Natural killer cell treated with Interleukin-12 subunit alpha and Interleukin-12 subunit beta and Interleukin-15 and Interleukin-18, amount 100 ng/mL, for 72 hours (primary cell): ENCODE data around the gene HSD17B4. TPM values are rescaled to one million over a fixed set of nuclear protein-coding genes. Genes with fewer than 3 reads are reported as not detected.
"Not testable (repeated sequence)": the region's sequence is repeated elsewhere in the genome, so short reads cannot be mapped to it uniquely, and the experiment has no call there.

ENCODE experiments used
- ATAC-seq, 2 donors: fragments of 150-1000 bp; cut with Tn5 transposase in 1 of 2; sonication (Bioruptor Pico), chemical (Tn5 transposase) in 1 of 2; 2 replicates each; pipeline ENCODE4 v1.10.0; 2021
- DNase-seq: peaks from one replicate; pipeline ENCODE4 v3.0.0; 2022; ENCODE audit warnings: low spot score
- H3K27ac Mint-ChIP-seq, 2 donors: 1 replicate in 1 of 2; 2 replicates in 1 of 2; pipeline ENCODE4 v1.8.0; 2022; ENCODE audit warnings: mixed read lengths in 2 of 2, mild to moderate bottlenecking in 1 of 2, moderate library complexity in 1 of 2
- H3K27me3 Mint-ChIP-seq, 2 donors: 1 replicate in 1 of 2; 2 replicates in 1 of 2; pipeline ENCODE4 v1.8.0; 2022; ENCODE audit warnings: mixed read lengths in 2 of 2
- H3K36me3 Mint-ChIP-seq: one replicate; pipeline ENCODE4 v1.8.0; 2022; ENCODE audit warnings: mixed read lengths
- H3K4me1 Mint-ChIP-seq, 2 donors: 1 replicate in 1 of 2; 2 replicates in 1 of 2; pipeline ENCODE4 v1.8.0; 2022; ENCODE audit warnings: low read depth in 2 of 2, mixed read lengths in 2 of 2, mild to moderate bottlenecking in 1 of 2
- H3K4me3 Mint-ChIP-seq: one replicate; pipeline ENCODE4 v1.8.0; 2022; ENCODE audit warnings: mixed read lengths
- H3K9me3 Mint-ChIP-seq: 2 replicates; pipeline ENCODE4 v1.8.0; 2022; ENCODE audit warnings: mixed read lengths
- total RNA-seq, 2 donors: library from RNA; stranded (reverse); gene quantifications; one replicate each; pipeline ENCODE4 v1.2.3, GENCODE V29; 2022

HSD17B4 gene
- total RNA-seq, 2 donors from 2014 or later = 100 to 121 TPM

DNA sequence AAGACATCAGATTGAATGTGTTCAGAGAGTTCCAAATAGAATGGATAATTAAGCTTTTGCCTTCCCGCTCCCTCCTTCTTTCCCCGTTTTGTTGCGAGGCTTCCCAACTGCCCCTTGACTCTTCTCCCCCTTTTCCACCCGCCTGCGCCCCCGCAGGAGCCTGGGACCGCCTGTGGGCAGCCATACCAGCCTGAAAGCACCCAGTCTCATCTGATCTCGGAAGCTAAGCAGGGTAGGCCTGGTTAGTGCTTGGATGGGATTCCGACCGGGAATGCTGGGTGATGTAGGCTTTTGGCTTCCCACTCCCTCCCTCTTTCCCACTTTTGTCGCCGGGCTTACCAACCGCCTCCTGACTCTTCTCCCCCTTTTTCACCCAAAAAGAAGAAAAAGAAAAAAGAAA lies 6.8 kb upstream of the HSD17B4 start:
- Mint-ChIP-seq H3K4me3 (no peak overlapping the region), H3K27ac (no peak overlapping the region), H3K4me1 (no peaks in the 10 kb centered on the region), H3K9me3 (no peaks in the 10 kb centered on the region), H3K36me3 (peaks cover 5% of the 10 kb centered on the region), H3K27me3 (peaks cover 20 to 25% of the 10 kb centered on the region in 2 donors)
- DNase-seq (no peak), ATAC-seq (no peak)

DNA sequence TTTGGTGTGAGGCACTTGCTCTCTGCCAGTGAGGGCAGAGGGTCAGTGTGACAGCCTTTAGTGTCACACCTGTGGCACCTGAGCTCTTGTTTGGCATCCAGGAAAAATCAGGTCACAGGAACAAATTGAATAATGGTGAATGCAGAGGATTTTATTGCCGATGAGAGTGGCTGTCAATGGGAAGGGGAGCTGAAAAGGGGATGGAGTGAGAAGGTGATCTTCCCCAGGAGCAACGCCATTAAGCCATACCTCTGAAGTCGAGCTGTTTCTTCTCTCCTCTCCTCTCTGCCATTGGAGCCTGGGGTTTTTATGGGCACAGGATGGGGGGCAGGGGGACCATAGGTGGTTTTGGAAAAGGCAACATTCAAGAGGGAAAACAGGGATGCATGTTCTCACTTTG lies 2.4 kb upstream of the HSD17B4 start:
- no peak for DNase-seq
- no peak overlapping the region for H3K4me3 Mint-ChIP-seq
- H3K9me3 Mint-ChIP-seq = no peaks in the 10 kb centered on the region

DNA sequence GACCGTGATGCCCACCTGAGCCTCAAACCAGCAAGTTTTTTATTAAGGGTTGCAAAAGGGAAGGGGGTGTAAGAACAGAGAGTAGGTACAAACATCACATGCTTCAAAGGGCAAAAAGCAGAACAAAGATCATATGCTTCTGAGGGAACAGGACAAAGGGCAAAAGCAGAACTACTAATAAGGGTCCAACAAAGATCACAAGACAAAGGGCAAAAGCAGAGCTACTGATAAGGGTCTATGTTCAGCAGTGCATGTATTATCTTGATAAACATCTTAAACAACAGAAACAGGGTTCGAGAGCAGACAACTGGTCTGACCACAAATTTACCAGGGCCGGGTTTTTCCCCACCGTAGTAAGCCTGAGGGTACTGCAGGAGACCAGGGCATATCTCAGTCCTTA lies 1.7 kb upstream of the HSD17B4 start:
- not testable (repeated sequence) for DNase-seq, H3K4me3 Mint-ChIP-seq, ATAC-seq, H3K27ac Mint-ChIP-seq, H3K9me3 Mint-ChIP-seq, H3K36me3 Mint-ChIP-seq
- Mint-ChIP-seq H3K4me1 (peaks cover 12 to 14% of the 10 kb centered on the region in 2 donors), H3K27me3 (peaks cover 4 to 15% of the 10 kb centered on the region in 2 donors)

More for the DNA sequence above, 2.4 kb upstream of the HSD17B4 start:
- H3K27me3 Mint-ChIP-seq = peaks cover 4 to 15% of the 10 kb centered on the region in 2 donors
- peaks cover 12 to 14% of the 10 kb centered on the region in 2 donors for H3K4me1 Mint-ChIP-seq
- H3K27ac Mint-ChIP-seq = no peak overlapping the region
- ATAC-seq = no peak
- H3K36me3 Mint-ChIP-seq = no peaks in the 10 kb centered on the region

DNA sequence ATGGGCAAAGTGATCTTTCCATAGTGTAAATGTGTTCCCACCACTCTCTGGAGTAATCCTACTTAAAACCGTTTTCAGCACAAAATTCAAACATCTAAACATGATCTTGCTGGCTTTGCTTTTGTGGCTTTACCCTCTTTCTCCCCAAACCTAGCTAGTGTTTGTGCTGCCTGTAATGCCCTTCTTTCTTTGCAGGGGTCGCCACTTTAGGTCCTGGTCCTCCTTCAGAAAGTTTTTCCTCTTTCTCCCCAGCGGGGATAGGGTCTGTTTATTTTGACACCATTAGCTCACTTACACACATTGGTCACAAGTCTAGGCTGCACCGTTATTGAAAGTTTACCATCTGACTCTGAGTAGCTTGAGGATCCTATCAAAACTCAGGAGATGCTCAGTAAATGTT lies 736 bp upstream of the HSD17B4 start:
- H3K9me3 Mint-ChIP-seq = no peaks in the 10 kb centered on the region
- DNase-seq = no peak
- no peak overlapping the region for H3K27ac Mint-ChIP-seq
- peaks cover 4 to 15% of the 10 kb centered on the region in 2 donors for H3K27me3 Mint-ChIP-seq
- ATAC-seq = no peak
- peaks cover 12 to 14% of the 10 kb centered on the region in 2 donors for H3K4me1 Mint-ChIP-seq
- H3K36me3 Mint-ChIP-seq = no peaks in the 10 kb centered on the region
- H3K4me3 Mint-ChIP-seq = peak overlapping the region; percentile 98

DNA sequence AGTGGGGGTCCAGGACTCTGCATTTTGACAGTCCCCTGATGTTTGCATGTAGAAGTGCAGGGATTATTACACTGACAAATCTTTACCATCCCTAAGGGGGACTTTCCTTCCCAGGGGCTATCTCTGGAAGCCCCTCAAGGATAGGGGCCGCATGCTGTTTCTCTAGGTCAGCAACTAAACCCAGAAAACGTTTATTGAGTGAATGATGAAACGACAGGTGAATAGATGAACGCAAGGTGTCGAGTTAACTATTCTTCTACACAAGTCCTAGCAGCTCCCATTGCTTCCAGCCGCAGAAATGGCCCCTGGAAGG lies 281 bp upstream of the HSD17B4 start:
- Mint-ChIP-seq H3K36me3 (no peaks in the 10 kb centered on the region), H3K4me1 (peaks cover 12 to 14% of the 10 kb centered on the region in 2 donors), H3K27me3 (peaks cover 4 to 15% of the 10 kb centered on the region in 2 donors), H3K9me3 (no peaks in the 10 kb centered on the region), H3K27ac (peak overlapping the region; percentile 81 to 86), H3K4me3 (peak overlapping the region; percentile 98)
- ATAC-seq = no peak
- no peak for DNase-seq

DNA sequence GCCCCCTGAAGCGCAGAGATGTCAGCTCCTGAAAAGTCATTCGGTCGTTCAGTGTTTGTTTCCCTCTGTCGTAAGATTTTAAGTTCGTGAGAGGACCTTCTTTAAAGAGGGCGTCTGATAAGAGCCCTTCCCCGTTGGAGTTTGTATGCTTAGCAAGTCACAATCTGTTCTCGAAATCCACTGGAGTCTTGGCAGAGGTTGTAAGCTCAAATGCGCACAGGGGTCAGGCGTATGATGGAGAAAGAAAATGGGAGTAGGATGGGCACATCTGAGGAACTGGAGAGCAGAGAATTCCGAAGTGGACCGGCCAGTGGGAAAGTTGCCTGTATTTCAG lies 710 bp downstream of the HSD17B4 start:
- peak overlapping the region; percentile 98 for H3K4me3 Mint-ChIP-seq
- H3K9me3 Mint-ChIP-seq = no peaks in the 10 kb centered on the region
- DNase-seq (no peak), ATAC-seq (peak in 1 of 2 donors; percentile 14)
- H3K27ac Mint-ChIP-seq = peak overlapping the region; percentile 81 to 86
- H3K36me3 Mint-ChIP-seq = no peaks in the 10 kb centered on the region
- peaks cover 4 to 15% of the 10 kb centered on the region in 2 donors for H3K27me3 Mint-ChIP-seq
- peaks cover 12 to 14% of the 10 kb centered on the region in 2 donors for H3K4me1 Mint-ChIP-seq

DNA sequence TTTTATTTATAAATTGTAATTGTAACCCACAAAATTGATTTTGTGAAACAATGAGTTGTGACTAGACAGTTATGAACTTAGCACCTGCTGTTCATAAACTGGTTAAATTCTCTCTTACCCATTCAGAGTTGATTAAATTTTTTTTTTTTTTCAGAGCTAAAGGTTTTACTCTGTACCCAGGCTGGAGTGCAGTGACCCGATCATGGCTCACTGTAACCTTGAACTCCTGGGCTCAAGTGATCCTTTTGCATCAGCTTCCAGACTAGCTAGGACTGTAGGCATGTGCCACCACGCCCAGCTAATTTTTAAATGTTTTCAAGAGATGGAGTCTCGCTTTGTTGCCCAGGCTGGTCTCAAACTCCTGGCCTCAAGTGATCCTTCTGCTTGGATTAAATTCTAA lies 1.9 kb downstream of the HSD17B4 start:
- Mint-ChIP-seq H3K4me3 (peak overlapping the region; percentile 98), H3K27me3 (peaks cover 4 to 11% of the 10 kb centered on the region in 2 donors), H3K4me1 (peaks cover 16 to 17% of the 10 kb centered on the region in 2 donors), H3K27ac (no peak overlapping the region), H3K9me3 (no peaks in the 10 kb centered on the region), H3K36me3 (no peaks in the 10 kb centered on the region)
- no peak for DNase-seq
- ATAC-seq = no peak

DNA sequence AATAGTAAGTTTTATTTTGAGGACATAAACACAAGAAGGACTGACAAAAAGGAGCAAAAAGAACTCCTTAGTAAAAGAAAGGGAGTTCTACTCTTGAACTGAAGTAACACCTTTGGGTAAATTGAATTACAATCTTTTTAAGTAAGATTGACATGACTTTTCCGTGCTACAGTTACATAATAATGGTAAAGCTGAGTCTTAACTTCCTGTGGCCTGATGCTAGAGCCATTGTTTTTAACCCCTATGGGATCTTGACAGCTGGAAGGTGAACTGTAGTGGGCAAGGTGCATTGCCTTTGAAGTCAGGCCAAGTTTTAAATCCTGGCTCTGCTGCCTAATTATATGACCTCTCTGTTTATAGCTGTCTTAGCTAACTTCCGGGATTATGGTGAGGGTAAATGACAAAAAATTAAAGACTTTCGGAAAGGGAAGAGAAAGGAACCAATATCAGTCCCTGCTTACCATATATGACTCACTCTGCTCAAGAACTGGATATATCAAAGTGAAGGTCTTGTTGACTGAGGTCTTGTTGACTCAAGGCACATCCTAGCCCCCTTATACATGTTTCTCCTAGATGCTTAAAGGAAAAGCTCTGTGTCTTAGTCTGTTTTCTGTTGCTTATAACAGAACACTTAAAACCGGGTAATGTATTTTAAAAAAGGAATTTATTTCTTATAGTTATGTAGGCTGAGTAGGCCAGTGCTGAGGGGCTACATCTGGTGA lies 6.8 kb downstream of the HSD17B4 start:
- H3K27ac Mint-ChIP-seq = peak overlapping the region in 1 of 2 donors; percentile 13
- peaks cover 12 to 17% of the 10 kb centered on the region in 2 donors for H3K4me1 Mint-ChIP-seq
- H3K27me3 Mint-ChIP-seq = no peaks in the 10 kb centered on the region
- no peak for DNase-seq
- H3K4me3 Mint-ChIP-seq = no peak overlapping the region
- H3K9me3 Mint-ChIP-seq = no peaks in the 10 kb centered on the region
- ATAC-seq = no peak
- H3K36me3 Mint-ChIP-seq = peaks cover 3% of the 10 kb centered on the region

DNA sequence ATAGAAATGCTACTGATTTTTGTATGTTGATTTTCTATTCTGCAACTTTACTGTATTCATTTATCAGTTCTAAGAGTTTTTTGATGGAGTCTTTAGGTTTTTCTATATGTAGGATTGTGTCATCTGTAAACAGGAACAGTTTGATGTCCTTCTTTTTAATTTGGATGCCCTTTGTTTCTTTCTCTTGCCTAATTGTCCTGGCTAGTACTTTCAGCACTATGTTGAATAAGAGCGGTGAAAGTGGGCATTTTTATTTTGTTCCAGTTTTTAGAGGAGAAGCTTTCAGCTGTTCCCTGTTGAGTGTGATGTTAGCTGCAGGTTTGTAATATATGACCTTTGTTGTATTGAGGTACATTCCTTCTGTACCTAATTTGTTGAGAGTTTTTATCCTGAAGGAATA lies 13.3 kb downstream of the HSD17B4 start:
- no peak for DNase-seq
- Mint-ChIP-seq H3K27me3 (no peaks in the 10 kb centered on the region), H3K36me3 (peaks cover 47% of the 10 kb centered on the region), H3K4me1 (peaks cover 20 to 35% of the 10 kb centered on the region in 2 donors), H3K9me3 (peaks cover 6% of the 10 kb centered on the region), H3K4me3 (no peak overlapping the region), H3K27ac (no peak overlapping the region)
- no peak for ATAC-seq

DNA sequence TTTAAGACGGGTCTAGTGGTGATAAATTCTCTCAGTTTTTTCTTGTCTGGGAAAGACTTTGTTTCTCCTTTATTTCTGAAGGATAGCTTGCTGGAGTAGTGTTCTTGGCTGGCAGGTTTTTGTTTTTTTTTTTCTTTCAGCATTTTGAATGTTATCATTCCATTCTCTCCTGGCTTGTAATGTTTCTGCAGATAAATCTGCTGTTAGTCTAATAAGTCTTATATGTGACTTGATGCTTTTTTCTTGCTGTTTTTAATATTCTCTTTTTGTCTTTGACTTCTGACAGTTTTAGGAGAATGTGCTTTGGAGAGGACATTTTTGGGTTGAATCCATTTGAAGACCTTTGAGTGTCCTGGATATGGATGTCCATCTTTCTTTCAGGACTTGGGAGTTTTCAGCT lies 16.0 kb downstream of the HSD17B4 start:
- Mint-ChIP-seq H3K4me1 (peaks cover 23 to 27% of the 10 kb centered on the region in 2 donors), H3K36me3 (peaks cover 48% of the 10 kb centered on the region), H3K4me3 (no peak overlapping the region), H3K27me3 (no peaks in the 10 kb centered on the region), H3K27ac (peak overlapping the region in 1 of 2 donors; percentile 55), H3K9me3 (peaks cover 6% of the 10 kb centered on the region)
- DNase-seq (no peak), ATAC-seq (no peak)

DNA sequence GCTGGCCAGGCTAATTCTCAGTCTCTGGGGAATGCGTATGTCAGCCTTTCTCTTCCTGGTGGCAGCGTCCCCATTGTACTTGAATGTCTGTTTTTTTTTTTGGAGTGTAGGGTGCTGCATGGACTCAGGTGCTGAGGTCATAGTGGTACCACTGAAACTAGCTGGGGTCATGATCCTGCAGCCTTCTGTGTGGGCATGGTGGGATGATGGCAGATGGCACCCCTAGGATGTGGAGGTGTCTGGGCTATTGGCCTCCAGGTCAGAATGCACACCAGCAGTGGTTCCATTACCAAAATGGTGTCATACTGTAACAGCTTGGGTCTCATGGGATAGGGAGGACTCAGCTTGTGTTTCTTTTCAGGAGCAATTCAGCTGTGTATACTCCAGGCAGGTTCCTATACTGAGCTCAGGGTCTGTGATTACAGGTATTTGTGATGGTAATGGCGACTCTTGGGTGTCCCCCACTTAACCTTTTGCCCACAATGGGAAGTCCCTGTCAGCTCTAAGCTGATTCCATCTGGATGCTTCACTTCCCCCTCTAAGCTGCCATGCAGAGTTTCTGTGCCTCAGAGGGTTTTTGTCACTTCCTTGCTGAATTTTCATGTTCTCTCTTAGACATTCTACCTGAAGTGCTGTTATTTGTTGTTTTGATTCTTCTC lies 17.9 kb downstream of the HSD17B4 start:
- DNase-seq (no peak), ATAC-seq (no peak)
- Mint-ChIP-seq H3K36me3 (peaks cover 48% of the 10 kb centered on the region), H3K9me3 (peaks cover 6% of the 10 kb centered on the region), H3K4me1 (peaks cover 21 to 28% of the 10 kb centered on the region in 2 donors), H3K4me3 (no peak overlapping the region), H3K27ac (no peak overlapping the region), H3K27me3 (no peaks in the 10 kb centered on the region)

DNA sequence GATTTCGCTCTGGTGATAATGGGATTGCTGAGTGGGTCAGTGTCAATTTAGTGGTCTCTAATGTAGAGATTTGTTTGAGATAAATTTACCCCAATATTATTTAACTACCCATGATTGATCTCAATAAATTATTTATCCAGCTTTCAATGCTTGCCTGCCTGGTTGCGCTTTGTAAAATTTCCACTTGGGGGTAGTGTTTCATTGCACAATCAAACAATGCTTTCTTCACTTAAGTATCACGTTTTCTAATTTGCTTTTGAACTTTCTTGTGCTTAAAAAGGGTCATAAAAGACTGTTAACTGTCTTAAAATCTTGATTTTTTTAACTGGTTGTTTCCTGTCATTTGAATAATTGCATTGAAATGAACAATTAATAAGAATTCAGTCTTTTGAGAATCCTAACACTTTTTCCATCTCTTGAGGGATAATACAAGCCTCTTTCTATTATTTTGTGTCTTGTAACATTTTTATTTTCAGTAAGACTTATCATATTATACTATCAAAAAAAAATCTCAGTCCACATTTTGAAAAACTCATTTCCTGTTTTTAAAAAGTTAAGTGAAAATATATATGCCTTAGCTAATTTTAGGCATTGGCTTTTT lies 18.7 kb downstream of the HSD17B4 start:
- ATAC-seq (no peak), DNase-seq (no peak)
- Mint-ChIP-seq H3K9me3 (peaks cover 6% of the 10 kb centered on the region), H3K36me3 (peaks cover 44% of the 10 kb centered on the region), H3K27ac (no peak overlapping the region), H3K4me3 (no peak overlapping the region), H3K4me1 (peaks cover 18 to 21% of the 10 kb centered on the region in 2 donors), H3K27me3 (no peaks in the 10 kb centered on the region)

DNA sequence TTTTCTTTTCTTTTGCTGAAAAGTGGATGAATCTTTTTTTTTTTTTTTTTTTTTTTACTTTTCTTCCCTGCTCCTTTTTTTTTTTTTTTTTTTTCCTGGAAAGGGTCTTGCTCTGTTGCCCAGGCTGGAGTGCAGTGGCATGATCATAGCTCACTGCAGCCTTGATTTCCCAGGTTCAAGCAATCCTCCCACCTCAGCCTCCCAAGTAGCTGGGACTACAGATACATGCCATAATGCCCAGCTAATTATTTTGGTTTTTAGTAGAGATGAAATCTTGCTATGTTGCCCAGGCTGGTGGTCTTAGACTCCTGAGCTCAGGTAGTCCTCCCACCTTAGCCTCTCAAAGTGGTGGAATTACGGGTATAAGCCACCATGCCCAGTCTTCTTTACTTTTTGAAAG lies 20.9 kb downstream of the HSD17B4 start:
- peaks cover 5 to 15% of the 10 kb centered on the region in 2 donors for H3K4me1 Mint-ChIP-seq
- no peak overlapping the region for H3K27ac Mint-ChIP-seq
- no peaks in the 10 kb centered on the region for H3K27me3 Mint-ChIP-seq
- no peak overlapping the region for H3K4me3 Mint-ChIP-seq
- no peak for ATAC-seq
- peaks cover 31% of the 10 kb centered on the region for H3K36me3 Mint-ChIP-seq
- no peak for DNase-seq
- H3K9me3 Mint-ChIP-seq = peaks cover 3% of the 10 kb centered on the region

DNA sequence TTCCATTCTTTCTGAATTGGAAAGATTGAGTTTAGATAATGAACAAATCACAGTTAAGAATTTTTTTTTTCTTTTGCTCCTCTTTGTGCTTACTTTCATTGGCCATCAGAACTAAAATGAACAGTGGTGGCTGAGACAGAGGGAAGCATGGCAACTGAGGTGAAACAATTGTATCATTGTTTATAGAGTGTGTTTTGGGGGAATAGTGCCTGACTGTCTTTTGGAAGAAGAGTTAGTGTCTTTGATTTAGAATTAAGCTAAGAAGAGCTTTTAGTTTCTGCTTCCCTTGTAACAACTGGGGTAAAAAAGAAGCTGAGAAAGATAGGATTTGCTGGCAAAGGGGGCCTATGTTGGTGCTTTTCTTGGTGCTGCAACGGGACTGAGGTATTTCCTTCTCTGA lies 24.0 kb downstream of the HSD17B4 start:
- ATAC-seq = no peak
- Mint-ChIP-seq H3K36me3 (peaks cover 26% of the 10 kb centered on the region), H3K4me3 (no peak overlapping the region), H3K27me3 (no peaks in the 10 kb centered on the region), H3K4me1 (peaks cover 4 to 5% of the 10 kb centered on the region in 2 donors), H3K27ac (no peak overlapping the region), H3K9me3 (no peaks in the 10 kb centered on the region)
- DNase-seq = no peak
